Measurements from ENCODE around the gene ANKS1B. TPM values are rescaled to one million over a fixed set of nuclear protein-coding genes. Genes with fewer than 3 reads are reported as not detected.

ANKS1B gene
- total and polyA plus RNA-seq, 2 of the 4 experiments (the other 2 are of a cell fraction) = 0.17 to 0.18 TPM

- Histone ChIP-seq H2BK5ac (ENCODE audit: low read depth, low read length, poor library complexity, severe bottlenecking) (no peak overlapping the region), H3K27me3 (ENCODE audit: control insufficient read depth, insufficient read depth, low read length) (no peaks in the 10 kb centered on the region), H4K91ac (ENCODE audit: insufficient read depth, low read depth, low read length) (no peak overlapping the region), H3K9me3 (ENCODE audit: control insufficient read depth, insufficient read depth, low read length) (no peaks in the 10 kb centered on the region), H3K9me1 (ENCODE audit: insufficient read depth, low read length) (no peaks in the 10 kb centered on the region), H3K23ac (ENCODE audit: low read depth, low read length) (no peak overlapping the region), H4K20me1 (ENCODE audit: insufficient read depth, low read length) (no peaks in the 10 kb centered on the region), H3K27ac (ENCODE audit: insufficient read depth, low read length) (no peak overlapping the region), H3K9ac (ENCODE audit: low read depth, low read length) (no peak overlapping the region), H3K18ac (ENCODE audit: low read depth, low read length) (no peak overlapping the region), H2BK15ac (ENCODE audit: low read depth, low read length) (no peak overlapping the region), H2BK20ac (ENCODE audit: low read depth, low read length) (no peak overlapping the region), H3K4me3 (ENCODE audit: insufficient read depth, low read depth, low read length) (no peak overlapping the region), H2AK9ac (replicated peaks; ENCODE audit: low read depth, low read length, poor library complexity) (no peak overlapping the region), H3K79me1 (ENCODE audit: low read depth in 1 of 2, low read length in 2 of 2) (no peaks in the 10 kb centered on the region), H3K36me3 (ENCODE audit: control insufficient read depth, insufficient read depth, low read length) (no peaks in the 10 kb centered on the region), H4K5ac (ENCODE audit: low read depth, low read length) (no peak overlapping the region), H2BK120ac (ENCODE audit: low read depth, low read length) (no peak overlapping the region), H3K4me1 (ENCODE audit: control insufficient read depth, insufficient read depth, low read length) (no peaks in the 10 kb centered on the region), H4K8ac (ENCODE audit: low read depth in 2 of 2, low read length in 2 of 2) (no peak overlapping the region), H3K56ac (ENCODE audit: extremely low read depth, insufficient read depth, low read length) (no peak overlapping the region), H2AFZ (replicated peaks; ENCODE audit: low read length, poor library complexity) (no peak overlapping the region), H3K14ac (replicated peaks; ENCODE audit: low read depth, low read length) (no peak overlapping the region), H3K4me2 (ENCODE audit: low read depth, low read length) (no peak overlapping the region), H3K4ac (ENCODE audit: low read depth, low read length) (no peak overlapping the region), H2AK5ac (ENCODE audit: low read depth, low read length) (no peak overlapping the region)
- WGBS, 2 experiments (ENCODE audit: extremely low coverage in 2 of 2, insufficient read length in 1 of 2) = no CpG with 5 or more reads among the region's 2 CpGs
- intact Hi-C loops (cut with micrococcal nuclease) (no loop called here), in situ Hi-C loops (cut with MboI; ENCODE audit: low sequenced_read_pairs) (no loop called here), dilution Hi-C loops (cut with HindIII; ENCODE audit: low sequenced_read_pairs, unreplicated experiment) (no loop called here)
- no peak for TF ChIP-seq CHD1 (IDR thresholded peaks at IDR 0.05; ENCODE audit: low read depth, low read length)
- no peak for TF ChIP-seq NFE2L2 (IDR thresholded peaks at IDR 0.05; ENCODE audit: low read depth, low read length)
- TF ChIP-seq RAD21 (IDR thresholded peaks at IDR 0.05; ENCODE audit: low read length) = no peak
- TF ChIP-seq SMC3 (IDR thresholded peaks at IDR 0.05; ENCODE audit: low read depth, low read length) = no peak
- no peak for TF ChIP-seq MAZ (IDR thresholded peaks at IDR 0.05; ENCODE audit: borderline replicate concordance, low read depth, low read length)
- no peak for TF ChIP-seq MXI1 (IDR thresholded peaks at IDR 0.05; ENCODE audit: borderline replicate concordance, low read depth, low read length)
- no peak for TF ChIP-seq POLR2A (IDR thresholded peaks at IDR 0.05; ENCODE audit: low read depth, low read length)
- TF ChIP-seq RFX5 (IDR thresholded peaks at IDR 0.05; ENCODE audit: low read depth, low read length) = no peak
- TF ChIP-seq CEBPB (IDR thresholded peaks at IDR 0.05; ENCODE audit: low read depth, low read length) = no peak
- TF ChIP-seq USF2 (IDR thresholded peaks at IDR 0.05; ENCODE audit: low read depth, low read length) = no peak
- CTCF ChIA-PET = no interaction called here
- ATAC-seq (ENCODE audit: low read depth) (no peak), DNase-seq (no peak)
- POLR2A ChIA-PET (ENCODE audit: unreplicated experiment) = no interaction called here
- BruUV-seq (replicated peaks) = no TSS peak
These were observed 1137.5 kb downstream of the ANKS1B start for GRCh38 chr12:98847242-98847641.

All from IMR-90 (cell line).